ENCODE measurements around the gene DIAPH2.

The DIAPH2 gene

GRCh38 chrX:97309487-97310116 is 625.0 kb downstream of the DIAPH2 start:
- no peak for DNase-seq
- ATAC-seq, result no peak

GRCh38 chrX:97310373-97310772 is 625.7 kb downstream of the DIAPH2 start:
- DNase-seq (no peak), ATAC-seq (no peak)

- ATAC-seq, result no peak
- DNase-seq, result no peak
Measured at GRCh38 chrX:97311066-97311778, 626.6 kb downstream of the DIAPH2 start.

GRCh38 chrX:97314345-97314744 is 629.7 kb downstream of the DIAPH2 start:
- DNase-seq, result no peak
- ATAC-seq, result no peak

GRCh38 chrX:97315939-97316338 is 631.3 kb downstream of the DIAPH2 start:
- DNase-seq (no peak), ATAC-seq (no peak)

- no peak for ATAC-seq
- no peak for DNase-seq
Measured at GRCh38 chrX:97320305-97320704, 635.7 kb downstream of the DIAPH2 start.

- ATAC-seq (no peak), DNase-seq (no peak)
Measured at GRCh38 chrX:97322401-97322800, 637.8 kb downstream of the DIAPH2 start.

GRCh38 chrX:97326456-97326855 is 641.8 kb downstream of the DIAPH2 start:
- ATAC-seq, result no peak
- DNase-seq, result no peak

GRCh38 chrX:97328853-97329390 is 644.3 kb downstream of the DIAPH2 start:
- no peak for ATAC-seq

GRCh38 chrX:97330151-97330550 is 645.5 kb downstream of the DIAPH2 start:
- ATAC-seq (no peak), DNase-seq (no peak)

More at GRCh38 chrX:97328853-97329390, 644.3 kb downstream of the DIAPH2 start:
- DNase-seq, result no peak

- no peak for DNase-seq
- ATAC-seq, result no peak
Measured at GRCh38 chrX:97332963-97333362, 648.3 kb downstream of the DIAPH2 start.

- no peak for DNase-seq
- ATAC-seq, result no peak
Measured at GRCh38 chrX:97334850-97335249, 650.2 kb downstream of the DIAPH2 start.

GRCh38 chrX:97344724-97345123 is 660.1 kb downstream of the DIAPH2 start:
- no peak for DNase-seq
- ATAC-seq, result no peak

GRCh38 chrX:97358941-97359340 is 674.3 kb downstream of the DIAPH2 start:
- no peak for DNase-seq
- no peak for ATAC-seq

GRCh38 chrX:97363843-97364242 is 679.2 kb downstream of the DIAPH2 start:
- ATAC-seq, result no peak

GRCh38 chrX:97366237-97366636 is 681.6 kb downstream of the DIAPH2 start:
- no peak for ATAC-seq
- DNase-seq, result no peak

More at GRCh38 chrX:97363843-97364242, 679.2 kb downstream of the DIAPH2 start:
- no peak for DNase-seq

- no peak for ATAC-seq
- no peak for DNase-seq
Measured at GRCh38 chrX:97367125-97367524, 682.5 kb downstream of the DIAPH2 start.

- ATAC-seq, result no peak
- no peak for DNase-seq
Measured at GRCh38 chrX:97369947-97370346, 685.3 kb downstream of the DIAPH2 start.

- no peak for ATAC-seq
- DNase-seq, result no peak
Measured at GRCh38 chrX:97372001-97372766, 687.5 kb downstream of the DIAPH2 start.

- no peak for ATAC-seq
- DNase-seq, result no peak
Measured at GRCh38 chrX:97374266-97374665, 689.6 kb downstream of the DIAPH2 start.

- DNase-seq, result no peak
- no peak for ATAC-seq
Measured at GRCh38 chrX:97380200-97380599, 695.6 kb downstream of the DIAPH2 start.

- DNase-seq (no peak), ATAC-seq (no peak)
Measured at GRCh38 chrX:97384685-97385084, 700.0 kb downstream of the DIAPH2 start.

GRCh38 chrX:97387004-97387403 is 702.4 kb downstream of the DIAPH2 start:
- DNase-seq (no peak), ATAC-seq (no peak)

Data from stimulated activated naive CD8-positive, alpha-beta T cell treated with anti-CD3 and anti-CD28 coated beads, Interleukin-15, Interleukin-2, amounts not matched to agents 100 U/mL and 50 U/mL, for 24 hours (primary cell).